Activated CD8-positive, alpha-beta T cell treated with anti-CD3 and anti-CD28 coated beads for 36 hours (primary cell): ENCODE results near the gene SGCE. TPM values are rescaled to one million over a fixed set of nuclear protein-coding genes. Genes with fewer than 3 reads are reported as not detected.

Experiments used
- ATAC-seq: fragments of 200-7000 bp; cut with Tn5 transposase; one replicate; pipeline ENCODE4 v1.10.0; 2021; ENCODE audit warnings: mild to moderate bottlenecking, moderate library complexity
- CTCF ChIA-PET: fragments of 350-600 bp; sonication (Branson Sonifier 250); formaldehyde crosslinking; loops from one replicate; lab custom pipeline; 2021; ENCODE audit warnings: antibody characterized with exemption; lab: Charles Lee
- POLR2A ChIA-PET: fragments of 350-600 bp; sonication (Branson Sonifier 250); formaldehyde crosslinking; loops from one replicate; lab custom pipeline; 2021; ENCODE audit warnings: antibody characterized with exemption; lab: Charles Lee
- DNase-seq: peaks from one replicate; pipeline ENCODE4 v3.0.0-alpha.2; 2020
- H3K27ac Mint-ChIP-seq: one replicate; pipeline ENCODE4 v1.8.0; 2021; ENCODE audit warnings: mild to moderate bottlenecking, mixed read lengths
- H3K27me3 Mint-ChIP-seq: one replicate; pipeline ENCODE4 v1.8.0; 2021; ENCODE audit warnings: mixed read lengths
- H3K36me3 Mint-ChIP-seq: one replicate; pipeline ENCODE4 v1.8.0; 2021; ENCODE audit warnings: low read depth, mixed read lengths
- H3K4me1 Mint-ChIP-seq: one replicate; pipeline ENCODE4 v1.8.0; 2021; ENCODE audit warnings: low read depth, mixed read lengths
- H3K4me3 Mint-ChIP-seq: one replicate; pipeline ENCODE4 v1.8.0; 2021; ENCODE audit warnings: mild to moderate bottlenecking, moderate library complexity, mixed read lengths
- H3K9me3 Mint-ChIP-seq: one replicate; pipeline ENCODE4 v1.8.0; 2021; ENCODE audit warnings: mixed read lengths
- intact Hi-C: fragments of 100-400 bp; cut with micrococcal nuclease; formaldehyde crosslinking; loops from one replicate; pipeline ENCODE4 v1.10.0; 2022
- total RNA-seq, 2 experiments: library from RNA; stranded (reverse); gene quantifications; one replicate each; pipeline ENCODE4 v1.2.3, GENCODE V29; 2021
- TF ChIP-seq, protein P1 (sequence below): fragments of 200-600 bp; IDR thresholded peaks from one replicate; pipeline ENCODE4 v1.8.0; 2022; ENCODE audit warnings: antibody characterized with exemption, mild to moderate bottlenecking

SGCE gene
- total RNA-seq, 2 experiments from 2014 or later, result 0.56 TPM; not detected in 1

DNA sequence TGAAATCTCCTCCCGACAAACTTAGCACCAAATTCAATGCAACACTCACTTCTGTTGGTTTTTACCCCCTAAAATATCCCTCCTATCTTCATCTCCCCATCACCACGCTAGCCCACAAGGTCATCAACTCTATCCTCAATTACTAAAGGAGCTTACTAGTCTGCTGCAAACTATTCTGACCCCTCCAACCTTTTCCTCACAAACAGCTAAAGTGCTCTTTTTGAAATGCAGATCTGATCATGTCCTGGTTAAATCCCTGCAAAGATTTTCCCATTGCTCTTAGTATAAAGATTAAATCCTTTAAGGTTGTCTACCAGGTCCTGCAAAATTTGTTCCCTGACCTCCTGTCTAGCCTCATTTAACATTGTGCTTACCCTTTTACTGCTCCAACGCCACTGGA lies 8.6 kb downstream of the SGCE start:
- Mint-ChIP-seq H3K9me3 (no peaks in the 10 kb centered on the region), H3K4me1 (no peaks in the 10 kb centered on the region), H3K27me3 (peaks cover 37% of the 10 kb centered on the region), H3K36me3 (no peaks in the 10 kb centered on the region), H3K4me3 (no peak overlapping the region), H3K27ac (no peak overlapping the region)
- POLR2A ChIA-PET, result no interaction called here
- intact Hi-C loops, result no loop called here
- DNase-seq (no peak), ATAC-seq (no peak)
- CTCF ChIA-PET, result interaction anchor here (1.0 kb wide), 1 partner anchor 11 kb away, joined by 3 read pairs; no protein-coding TSS in a partner anchor
- TF ChIP-seq, protein P1, sequence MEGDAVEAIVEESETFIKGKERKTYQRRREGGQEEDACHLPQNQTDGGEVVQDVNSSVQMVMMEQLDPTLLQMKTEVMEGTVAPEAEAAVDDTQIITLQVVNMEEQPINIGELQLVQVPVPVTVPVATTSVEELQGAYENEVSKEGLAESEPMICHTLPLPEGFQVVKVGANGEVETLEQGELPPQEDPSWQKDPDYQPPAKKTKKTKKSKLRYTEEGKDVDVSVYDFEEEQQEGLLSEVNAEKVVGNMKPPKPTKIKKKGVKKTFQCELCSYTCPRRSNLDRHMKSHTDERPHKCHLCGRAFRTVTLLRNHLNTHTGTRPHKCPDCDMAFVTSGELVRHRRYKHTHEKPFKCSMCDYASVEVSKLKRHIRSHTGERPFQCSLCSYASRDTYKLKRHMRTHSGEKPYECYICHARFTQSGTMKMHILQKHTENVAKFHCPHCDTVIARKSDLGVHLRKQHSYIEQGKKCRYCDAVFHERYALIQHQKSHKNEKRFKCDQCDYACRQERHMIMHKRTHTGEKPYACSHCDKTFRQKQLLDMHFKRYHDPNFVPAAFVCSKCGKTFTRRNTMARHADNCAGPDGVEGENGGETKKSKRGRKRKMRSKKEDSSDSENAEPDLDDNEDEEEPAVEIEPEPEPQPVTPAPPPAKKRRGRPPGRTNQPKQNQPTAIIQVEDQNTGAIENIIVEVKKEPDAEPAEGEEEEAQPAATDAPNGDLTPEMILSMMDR, result no peak

DNA sequence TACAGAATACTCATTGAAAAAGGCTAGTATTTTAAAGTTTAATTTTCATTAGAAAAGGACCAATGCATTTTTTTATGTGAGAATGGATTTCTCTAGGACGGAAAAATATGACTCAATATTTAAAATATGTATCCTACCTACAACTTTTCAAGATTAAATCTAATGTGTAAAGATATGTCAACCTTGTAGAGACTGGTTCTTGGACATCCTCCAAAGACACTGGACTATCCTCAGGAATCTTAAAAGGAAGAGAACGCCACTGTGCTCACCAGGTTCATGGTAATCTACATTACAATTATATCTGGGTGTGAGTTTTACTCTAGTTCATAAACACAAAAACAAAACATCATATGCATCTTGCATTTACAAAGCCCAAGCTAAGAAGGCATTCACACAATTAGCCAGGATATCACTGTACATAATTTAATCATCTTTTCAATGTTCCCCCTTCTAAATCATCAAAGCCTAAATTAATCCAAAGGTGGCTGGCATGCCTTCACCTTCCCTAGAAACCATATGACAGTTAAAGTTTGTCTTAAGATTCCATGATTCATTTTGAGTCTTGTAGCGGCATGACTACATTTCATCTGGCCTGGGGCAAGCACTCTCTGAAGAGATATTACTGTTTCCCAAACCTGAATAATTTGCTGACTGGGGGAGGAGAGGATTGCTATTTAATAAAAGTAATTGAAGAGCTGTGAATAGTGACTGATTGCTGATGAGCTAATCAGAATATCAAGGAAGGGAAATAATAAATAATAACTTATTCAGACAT lies 12.0 kb downstream of the SGCE start:
- POLR2A ChIA-PET, result no interaction called here
- no peak overlapping the region for H3K27ac Mint-ChIP-seq
- H3K36me3 Mint-ChIP-seq, result no peaks in the 10 kb centered on the region
- DNase-seq (no peak), ATAC-seq (no peak)
- CTCF ChIA-PET, result no interaction called here
- peaks cover 31% of the 10 kb centered on the region for H3K27me3 Mint-ChIP-seq
- no peak overlapping the region for H3K4me3 Mint-ChIP-seq
- intact Hi-C loops, result no loop called here
- H3K9me3 Mint-ChIP-seq, result no peaks in the 10 kb centered on the region
- TF ChIP-seq, protein P1, result no peak
- no peaks in the 10 kb centered on the region for H3K4me1 Mint-ChIP-seq

DNA sequence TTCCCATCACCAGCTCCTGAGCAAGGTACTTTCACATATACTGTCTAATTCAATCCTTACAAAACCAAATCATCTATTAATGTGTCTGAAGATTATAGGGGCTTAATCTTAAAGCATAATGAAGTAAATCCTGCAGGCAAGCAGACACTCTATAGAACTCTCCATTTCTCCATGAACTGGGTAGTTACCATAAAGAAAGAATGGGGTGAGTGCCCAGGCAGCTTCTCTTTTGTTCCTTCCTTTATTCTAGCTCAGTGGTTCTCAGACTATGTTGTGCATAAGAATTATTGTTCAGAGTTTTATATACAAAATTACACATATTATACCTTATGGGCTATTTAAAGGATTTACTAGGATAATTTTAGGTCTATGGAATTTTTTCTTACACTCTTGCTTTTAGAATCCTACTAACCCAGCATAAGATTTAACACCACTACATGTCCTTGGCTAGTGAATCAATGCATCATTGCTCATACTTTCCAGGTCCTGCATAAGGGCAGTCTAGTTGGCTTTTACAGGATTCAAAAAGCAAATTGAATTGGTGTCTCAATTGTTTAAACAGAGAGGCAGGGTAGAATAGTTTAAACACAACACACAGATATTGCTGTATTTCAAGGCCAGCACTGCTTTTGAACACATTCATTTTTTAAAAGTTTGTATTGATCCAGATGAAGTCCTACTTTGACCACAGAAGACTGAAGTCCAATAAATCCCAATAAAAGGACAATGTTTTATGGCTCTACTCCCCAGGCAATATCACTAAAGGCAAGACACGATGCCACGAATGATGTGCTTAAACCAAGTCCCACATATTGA lies 12.9 kb downstream of the SGCE start:
- ChIA-PET CTCF (interaction anchor here (1.8 kb wide), 1 partner anchor 9 kb away, joined by 4 read pairs; no protein-coding TSS in a partner anchor), POLR2A (no interaction called here)
- Mint-ChIP-seq H3K27me3 (peaks cover 30% of the 10 kb centered on the region), H3K27ac (no peak overlapping the region), H3K4me1 (no peaks in the 10 kb centered on the region), H3K9me3 (no peaks in the 10 kb centered on the region), H3K4me3 (no peak overlapping the region), H3K36me3 (no peaks in the 10 kb centered on the region)
- TF ChIP-seq, protein P1, result no peak
- DNase-seq, result no peak
- intact Hi-C loops, result no loop called here
- ATAC-seq, result no peak

DNA sequence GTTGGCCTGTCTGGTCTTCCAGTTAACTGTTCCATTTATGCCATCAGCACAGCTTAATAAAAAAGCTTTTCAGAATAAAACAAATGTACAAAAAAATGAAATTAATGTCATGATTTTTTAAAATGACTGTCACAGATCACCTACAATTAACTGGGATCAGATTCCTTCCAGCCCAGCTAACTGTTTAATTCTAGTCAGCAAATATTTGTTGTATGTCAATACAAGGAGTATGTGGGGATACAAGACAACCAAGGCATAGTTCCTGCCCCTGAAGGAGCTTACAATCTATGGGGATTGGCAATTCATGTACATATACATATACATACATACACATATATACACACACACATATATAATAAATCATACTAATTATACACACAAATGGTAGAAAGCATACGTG lies 16.5 kb downstream of the SGCE start:
- DNase-seq, result no peak
- ATAC-seq, result no peak
- ChIA-PET POLR2A (no interaction called here), CTCF (no interaction called here)
- intact Hi-C loops, result no loop called here
- Mint-ChIP-seq H3K36me3 (no peaks in the 10 kb centered on the region), H3K27me3 (peaks cover 28% of the 10 kb centered on the region), H3K27ac (no peak overlapping the region), H3K9me3 (no peaks in the 10 kb centered on the region), H3K4me1 (no peaks in the 10 kb centered on the region), H3K4me3 (no peak overlapping the region)
- TF ChIP-seq, protein P1, result no peak

DNA sequence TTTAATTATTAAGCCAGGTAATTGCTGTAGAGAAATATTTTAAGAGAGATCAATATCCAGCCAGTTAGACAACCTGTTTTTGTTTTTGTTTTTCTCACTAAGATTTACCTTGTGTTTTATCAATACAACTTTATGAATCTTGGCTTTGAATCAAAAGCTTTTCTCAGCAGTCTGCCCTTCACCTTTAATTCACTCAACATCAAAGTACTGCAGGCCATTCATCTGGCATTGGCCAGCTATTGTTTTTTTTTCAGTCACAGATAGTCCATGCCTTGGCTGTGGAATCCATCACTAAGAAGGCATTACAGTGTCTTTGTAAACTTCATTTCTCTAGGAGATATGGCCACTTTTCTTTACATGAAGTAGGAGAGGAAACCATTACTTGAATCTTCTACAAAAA lies 20.2 kb downstream of the SGCE start:
- POLR2A ChIA-PET, result no interaction called here

More for the DNA sequence above, 20.2 kb downstream of the SGCE start:
- DNase-seq (no peak), ATAC-seq (no peak)
- peaks cover 6% of the 10 kb centered on the region for H3K4me1 Mint-ChIP-seq
- H3K4me3 Mint-ChIP-seq, result no peak overlapping the region
- no peak overlapping the region for H3K27ac Mint-ChIP-seq
- TF ChIP-seq, protein P1, result no peak
- peaks cover 16% of the 10 kb centered on the region for H3K27me3 Mint-ChIP-seq
- CTCF ChIA-PET, result no interaction called here
- intact Hi-C loops, result no loop called here
- no peaks in the 10 kb centered on the region for H3K36me3 Mint-ChIP-seq
- H3K9me3 Mint-ChIP-seq, result no peaks in the 10 kb centered on the region
